Cardiac muscle cell (in vitro differentiated cells and primary cell): ENCODE measurements around the gene NCS1. TPM values are rescaled to one million over a fixed set of nuclear protein-coding genes. Genes with fewer than 3 reads are reported as not detected.

Experiments used
- DNase-seq, 2 donors: peaks; one replicate each; pipeline versions ENCODE4 v3.0.0 to v3.0.0-alpha.2; 2010 to 2017; ENCODE audit warnings: low read depth in 1 of 2, low spot score in 1 of 2
- H3K27ac ChIP-seq: fragments of 200-600 bp; sonication (generic); 2 replicates; pipeline ENCODE4 v1.5.1; 2016
- H3K27me3 ChIP-seq: fragments of 200-600 bp; sonication (generic); 2 replicates; pipeline ENCODE4 v1.6.0; 2016; ENCODE audit warnings: control low read depth
- H3K36me3 ChIP-seq: fragments of 200-600 bp; sonication (generic); 2 replicates; pipeline ENCODE4 v1.5.1; 2016; ENCODE audit warnings: control low read depth
- H3K4me1 ChIP-seq: fragments of 200-600 bp; sonication (generic); 2 replicates; pipeline ENCODE4 v1.8.1; 2017; ENCODE audit warnings: low read depth, mild to moderate bottlenecking, mixed run types
- H3K4me3 ChIP-seq: fragments of 200-600 bp; sonication (generic); 2 replicates; pipeline ENCODE4 v1.5.1; 2016; ENCODE audit warnings: mild to moderate bottlenecking
- H3K9me3 ChIP-seq: fragments of 200-600 bp; sonication (generic); 2 replicates; pipeline ENCODE4 v1.5.1; 2017; ENCODE audit warnings: low read depth, mild to moderate bottlenecking, control low read depth
- CTCF ChIP-seq: IDR thresholded peaks from 2 replicates; pipeline ENCODE4 v1.5.1; 2012; ENCODE audit warnings: low read depth, mild to moderate bottlenecking, low read length
- polyA plus RNA-seq: library from polyadenylated mRNA; unstranded; fragments of >200 nt; fragmentation: Nextera tagmentation; extraction: Ambion mirVana; gene quantifications from 2 replicates; pipeline ENCODE4 v1.2.1, GENCODE V29; 2016
- total RNA-seq: library from RNA; depleted of rRNA; stranded (reverse); fragments of >200 nt; gene quantifications from 2 replicates; pipeline ENCODE4 v1.2.3, GENCODE V29; 2016

Gene NCS1
- total and polyA plus RNA-seq, 2 experiments from 2014 or later, result 48.3 to 55.7 TPM

- peaks cover 2% of the 10 kb centered on the region for H3K4me1 ChIP-seq
- H3K4me3 ChIP-seq, result no peak overlapping the region
- TF ChIP-seq CTCF, result peak; percentile 98
- H3K9me3 ChIP-seq, result no peaks in the 10 kb centered on the region
- H3K27me3 ChIP-seq, result no peaks in the 10 kb centered on the region
- no peaks in the 10 kb centered on the region for H3K36me3 ChIP-seq
- no peak overlapping the region for H3K27ac ChIP-seq
- DNase-seq, result peak; percentile 68 to 82
Observed at GRCh38 chr9:130235558-130236435, 63.6 kb downstream of the NCS1 start.

- no peak for TF ChIP-seq CTCF
- no peaks in the 10 kb centered on the region for H3K27me3 ChIP-seq
- H3K36me3 ChIP-seq, result no peaks in the 10 kb centered on the region
- no peak overlapping the region for H3K27ac ChIP-seq
- no peak for DNase-seq
- H3K9me3 ChIP-seq, result no peaks in the 10 kb centered on the region
- H3K4me3 ChIP-seq, result no peak overlapping the region
- peaks cover 2% of the 10 kb centered on the region for H3K4me1 ChIP-seq
Observed at GRCh38 chr9:130236436-130236985, 64.3 kb downstream of the NCS1 start.

GRCh38 chr9:130237076-130237475 lies 64.9 kb downstream of the NCS1 start:
- Histone ChIP-seq H3K4me1 (peaks cover 2% of the 10 kb centered on the region), H3K27me3 (no peaks in the 10 kb centered on the region), H3K9me3 (no peaks in the 10 kb centered on the region), H3K4me3 (no peak overlapping the region), H3K36me3 (no peaks in the 10 kb centered on the region), H3K27ac (no peak overlapping the region)
- no peak for DNase-seq
- no peak for TF ChIP-seq CTCF

- H3K36me3 ChIP-seq, result no peaks in the 10 kb centered on the region
- H3K27ac ChIP-seq, result no peak overlapping the region
- no peak overlapping the region for H3K4me3 ChIP-seq
- no peak for TF ChIP-seq CTCF
- no peaks in the 10 kb centered on the region for H3K27me3 ChIP-seq
- peak in 1 of 2 donors; percentile 45 for DNase-seq
- no peaks in the 10 kb centered on the region for H3K9me3 ChIP-seq
- peaks cover 2% of the 10 kb centered on the region for H3K4me1 ChIP-seq
Observed at GRCh38 chr9:130237763-130238524, 65.7 kb downstream of the NCS1 start.

- no peak for DNase-seq
- no peak for TF ChIP-seq CTCF
- H3K36me3 ChIP-seq, result no peaks in the 10 kb centered on the region
- H3K4me3 ChIP-seq, result no peak overlapping the region
- peaks cover 2% of the 10 kb centered on the region for H3K4me1 ChIP-seq
- H3K27ac ChIP-seq, result no peak overlapping the region
- H3K27me3 ChIP-seq, result no peaks in the 10 kb centered on the region
- H3K9me3 ChIP-seq, result no peaks in the 10 kb centered on the region
Observed at GRCh38 chr9:130239363-130239695, 67.1 kb downstream of the NCS1 start.
